Measurements from ENCODE around the gene PON1. TPM values are rescaled to one million over a fixed set of nuclear protein-coding genes. Genes with fewer than 3 reads are reported as not detected.

PON1 gene
- total and polyA plus RNA-seq, 2 of the 8 experiments (the other 6 are each of a cell fraction or from before 2014, with no cell fraction given): not detected

GRCh38 chr7:95340491-95340890, 16.2 kb upstream of the PON1 start:
- H3K18ac ChIP-seq (ENCODE audit: extremely low read depth, low read length): no peak overlapping the region
- DNase-seq (ENCODE audit: low read depth in 1 of 2, low spot score in 2 of 2): no peak
- no peak overlapping the region for H2BK20ac ChIP-seq (ENCODE audit: low read length)
- no peak overlapping the region for H4K5ac ChIP-seq (ENCODE audit: insufficient read length, low read depth, low read length)
- H3K27me3 ChIP-seq (replicated peaks in 1 of 4; ENCODE audit: control insufficient read depth in 3 of 4, extremely low read depth in 1 of 4, insufficient read depth in 3 of 4, low read length in 3 of 4): no peaks in the 10 kb centered on the region
- H3K79me2 ChIP-seq (ENCODE audit: control insufficient read depth in 1 of 2, insufficient read depth in 2 of 2, low read length in 2 of 2): no peaks in the 10 kb centered on the region
- H2AFZ ChIP-seq (ENCODE audit: low read length): no peak overlapping the region
- no peaks in the 10 kb centered on the region for H3K23me2 ChIP-seq (ENCODE audit: low read depth, low read length)
- no peak overlapping the region for H2BK120ac ChIP-seq (replicated peaks; ENCODE audit: low read depth, low read length)
- ChIA-PET POLR2A (ENCODE audit: partially characterized antibody) (no interaction called here), CTCF (ENCODE audit: partially characterized antibody) (no interaction called here)
- H3K4me2 ChIP-seq (ENCODE audit: insufficient read depth in 1 of 2, low read depth in 2 of 2, low read length in 2 of 2): no peak overlapping the region
- FAIRE-seq: no peak
- TF ChIP-seq NANOG (IDR thresholded peaks at IDR 0.05; ENCODE audit: insufficient read depth, low read depth, low read length, poor library complexity, severe bottlenecking) (no peak), CBX8 (IDR thresholded peaks at IDR 0.05; ENCODE audit: borderline replicate concordance, low read depth, low read length) (no peak), HDAC6 (IDR thresholded peaks at IDR 0.05; ENCODE audit: low read depth, low read length) (no peak), SIX5 (IDR thresholded peaks at IDR 0.05; ENCODE audit: low read depth, low read length) (no peak), TAF7 (optimal IDR thresholded peaks at IDR 0.05; ENCODE audit: borderline replicate concordance, low read depth, low read length) (no peak)
- no peak overlapping the region for H3K27ac ChIP-seq (ENCODE audit: low read depth, low read length)
- H4K91ac ChIP-seq (replicated peaks; ENCODE audit: insufficient read length, low read length): no peak overlapping the region
- H3K9me3 ChIP-seq (ENCODE audit: insufficient read depth in 2 of 2, low read depth in 1 of 2, low read length in 1 of 2): no peaks in the 10 kb centered on the region
- H2BK12ac ChIP-seq (ENCODE audit: low read depth, low read length): no peak overlapping the region
- H3K14ac ChIP-seq (ENCODE audit: insufficient read length): no peak overlapping the region
- H3K79me1 ChIP-seq (ENCODE audit: low read depth, low read length): no peaks in the 10 kb centered on the region
- H3K56ac ChIP-seq (replicated peaks; ENCODE audit: insufficient read length, low read depth, low read length): no peak overlapping the region
- 91% methylated on average over 2 of the region's 2 CpGs; no CpG with 5 or more reads in 1 of the 2 experiments for WGBS, 2 experiments (ENCODE audit: extremely low coverage in 1 of 2, insufficient coverage in 1 of 2, insufficient read length in 1 of 2, insufficient replicate concordance in 2 of 2, low coverage in 1 of 2, low lambda C conversion rate in 2 of 2, missing lambda C conversion rate in 1 of 2)
- no peak overlapping the region for H2AK5ac ChIP-seq (ENCODE audit: low read depth, low read length)
- peaks cover 2 to 13% (median 6%) of the 10 kb centered on the region in 4 experiments; a peak in 5 of 7 replicates for H3K4me1 ChIP-seq (replicated peaks in 1 of 4; ENCODE audit: control insufficient read depth in 3 of 4, insufficient read depth in 4 of 4, low read length in 3 of 4)
- no peak overlapping the region for H3K9ac ChIP-seq (replicated peaks in 1 of 4; ENCODE audit: extremely low read depth in 1 of 4, low read depth in 3 of 4, low read length in 3 of 4)
- H4K8ac ChIP-seq (ENCODE audit: extremely low read depth, insufficient read depth, low read length): no peak overlapping the region
- H4K20me1 ChIP-seq (replicated peaks in 1 of 2; ENCODE audit: control insufficient read depth in 1 of 2, insufficient read depth in 2 of 2, low read length in 2 of 2): no peaks in the 10 kb centered on the region
- no peak overlapping the region for H3K4me3 ChIP-seq (ENCODE audit: extremely low read depth in 1 of 4, insufficient read depth in 2 of 4, low read depth in 3 of 4, low read length in 4 of 4)
- H2BK15ac ChIP-seq (ENCODE audit: low read length): no peak overlapping the region
- no peak overlapping the region for H3K23ac ChIP-seq (ENCODE audit: insufficient read length)
- no peak overlapping the region for H2BK5ac ChIP-seq (ENCODE audit: low read depth, low read length)
- no peak overlapping the region for H3K4ac ChIP-seq (replicated peaks; ENCODE audit: insufficient read length, low read depth, low read length)
- no peaks in the 10 kb centered on the region for H3K36me3 ChIP-seq (ENCODE audit: control insufficient read depth in 2 of 4, insufficient read depth in 4 of 4, low read length in 3 of 4)

Measured in H1 (cell line).